Esophagus squamous epithelium (tissue), 5 donors: ENCODE data around the gene WFIKKN1. TPM values are rescaled to one million over a fixed set of nuclear protein-coding genes. Genes with fewer than 3 reads are reported as not detected.
A peak's percentile ranks its signal among the peaks of the same experiment; 100 is the strongest.
"Not testable (repeated sequence)": the region's sequence is repeated elsewhere in the genome, so short reads cannot be mapped to it uniquely, and the experiment has no call there.

Source experiments
- DNase-seq: peaks from one replicate; lab custom pipeline; 2025; lab: John Stamatoyannopoulos, UW
- H3K27ac ChIP-seq, 4 donors: fragments of 200-600 bp; sonication (generic); one replicate each; pipeline ENCODE4 v1.5.1; 2016 to 2019; ENCODE audit warnings: mild to moderate bottlenecking in 1 of 4
- H3K27me3 ChIP-seq, 4 donors: fragments of 200-600 bp; sonication (generic); 1 replicate in 3 of 4; 2 replicates in 1 of 4; pipeline versions ENCODE4 v1.5.1 to v1.6.0; 2017 to 2021; ENCODE audit warnings: antibody characterized with exemption in 1 of 4
- H3K36me3 ChIP-seq, 3 donors: fragments of 200-600 bp; sonication (generic); one replicate each; pipeline ENCODE4 v1.5.1; 2016 to 2019
- H3K4me1 ChIP-seq, 3 donors: fragments of 200-600 bp; sonication (generic); one replicate each; pipeline ENCODE4 v1.5.1; 2017 to 2019
- H3K4me3 ChIP-seq, 4 donors: fragments of 200-600 bp; sonication (generic); 1 replicate in 3 of 4; 2 replicates in 1 of 4; pipeline ENCODE4 v1.5.1; 2016 to 2019; ENCODE audit warnings: mild to moderate bottlenecking in 2 of 4, moderate library complexity in 1 of 4
- H3K9me3 ChIP-seq, 3 donors: fragments of 200-600 bp; sonication (generic); one replicate each; pipeline ENCODE4 v1.5.1; 2016 to 2019
- CTCF ChIP-seq, 6 experiments: fragments of 450-650 bp in 4 of 6; fragments of 200-600 bp in 2 of 6; sonication (generic) in 2 of 6; IDR thresholded peaks; one replicate each; pipeline ENCODE4 v1.5.1; 2016 to 2019; ENCODE audit warnings: antibody characterized with exemption in 6 of 6, mild to moderate bottlenecking in 4 of 6, moderate library complexity in 4 of 6
- POLR2A ChIP-seq, 4 donors: fragments of 450-650 bp; IDR thresholded peaks; one replicate each; pipeline ENCODE4 v1.6.1; 2017; ENCODE audit warnings: antibody characterized with exemption in 4 of 4, mild to moderate bottlenecking in 4 of 4, moderate library complexity in 3 of 4
- WGBS, 2 donors: methylation state at CpG; one replicate each; pipeline ENCODE4 v1.1.5; 2018; 5-methylcytosine and 5-hydroxymethylcytosine counted together
- intact Hi-C: fragments of 100-400 bp; cut with DNase I; formaldehyde crosslinking; loops from one replicate; pipeline ENCODE4 v1.15.0; 2022
- total RNA-seq, 4 donors: library from RNA; depleted of rRNA; stranded (reverse); fragments of >200 nt; gene quantifications; one replicate each; pipeline ENCODE4 v1.1.0, GENCODE V29; 2016
- donor health status: DM: yes; HTN: yes; CAD: no.

The WFIKKN1 gene
- total RNA-seq, 4 donors from 2014 or later: under 0.01 to 1.8 (median 0.29) TPM

- H3K4me1 ChIP-seq: peaks cover 47 to 66% (median 52%) of the 10 kb centered on the region in 3 donors
- no peak for DNase-seq
- TF ChIP-seq CTCF (IDR thresholded peaks at IDR 0.05) (peak in 1 of 6 experiments; percentile 35), POLR2A (IDR thresholded peaks at IDR 0.05) (no peak)
- 50 to 61% methylated on average over 2 to 12 of the region's 16 CpGs for WGBS, 2 donors
- H3K4me3 ChIP-seq: peak overlapping the region in 2 of 4 donors; percentile 15 to 92
- H3K36me3 ChIP-seq: peaks cover 0 to 20% (median 0%) of the 10 kb centered on the region in 3 donors
- intact Hi-C loops: no loop called here
- H3K27ac ChIP-seq: peak overlapping the region; percentile 69 to 95 (median 79)
- no peaks in the 10 kb centered on the region for H3K9me3 ChIP-seq
- no peaks in the 10 kb centered on the region for H3K27me3 ChIP-seq
Measured at GRCh38 chr16:593807-594206, 37.0 kb upstream of the WFIKKN1 start.

DNA sequence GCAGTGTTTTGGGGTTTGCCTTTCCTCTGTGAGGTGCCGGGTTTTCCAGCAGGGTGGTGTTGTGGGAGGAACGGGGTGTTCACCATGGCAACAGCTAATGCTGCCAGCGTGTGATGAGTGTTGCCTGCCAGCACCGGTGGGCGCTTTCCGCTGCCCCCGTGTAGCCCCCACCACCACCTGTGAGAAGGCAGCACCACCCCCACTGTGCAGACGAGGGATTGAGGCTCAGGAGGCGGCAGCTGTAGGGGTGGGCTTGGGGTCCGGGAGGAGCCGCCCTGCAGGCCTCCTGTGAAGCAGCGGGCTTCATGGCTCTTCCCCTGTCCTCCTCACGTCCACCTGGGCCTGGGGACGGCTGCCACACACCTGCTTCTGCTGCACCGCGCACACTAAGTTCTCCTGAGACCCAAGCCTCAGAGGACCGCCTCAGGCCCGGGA is 35.7 kb upstream of the WFIKKN1 start:
- Histone ChIP-seq H3K27me3 (no peaks in the 10 kb centered on the region), H3K27ac (no peak overlapping the region), H3K9me3 (no peaks in the 10 kb centered on the region), H3K36me3 (peaks cover 0 to 30% (median 0%) of the 10 kb centered on the region in 3 donors), H3K4me3 (no peak overlapping the region), H3K4me1 (peaks cover 47 to 66% (median 52%) of the 10 kb centered on the region in 3 donors)
- DNase-seq: no peak
- TF ChIP-seq POLR2A (IDR thresholded peaks at IDR 0.05) (no peak), CTCF (IDR thresholded peaks at IDR 0.05) (no peak)
- WGBS, 2 donors: 84 to 94% methylated on average over 4 to 14 of the region's 18 CpGs
- intact Hi-C loops: no loop called here

GRCh38 chr16:595942-596735 is 34.6 kb upstream of the WFIKKN1 start:
- no peak for DNase-seq
- intact Hi-C loops: no loop called here
- Histone ChIP-seq H3K27me3 (no peaks in the 10 kb centered on the region), H3K9me3 (no peaks in the 10 kb centered on the region), H3K36me3 (peaks cover 0 to 40% (median 0%) of the 10 kb centered on the region in 3 donors), H3K4me3 (no peak overlapping the region), H3K4me1 (peaks cover 38 to 57% (median 45%) of the 10 kb centered on the region in 3 donors), H3K27ac (no peak overlapping the region)
- WGBS, 2 donors: 71 to 73% methylated on average over 16 to 18 of the region's 34 CpGs
- TF ChIP-seq CTCF (IDR thresholded peaks at IDR 0.05) (no peak), POLR2A (IDR thresholded peaks at IDR 0.05) (no peak)

DNA sequence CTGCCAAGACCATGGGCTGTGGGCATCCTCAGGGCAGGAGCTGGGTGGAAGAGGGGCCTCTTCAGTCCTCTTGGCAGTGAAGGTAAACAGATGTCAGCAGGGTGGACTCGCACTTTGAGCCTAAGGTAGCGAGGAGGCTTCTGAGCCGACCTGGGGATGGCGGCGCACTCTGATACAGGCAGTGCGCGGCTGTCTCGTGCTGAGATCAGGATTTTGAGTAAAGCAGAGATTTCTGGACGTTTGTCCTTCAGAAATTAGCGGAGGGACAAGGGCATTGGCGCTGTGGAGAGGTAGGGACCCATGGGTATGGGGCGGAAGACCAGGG is 34.1 kb upstream of the WFIKKN1 start:
- no peak for TF ChIP-seq POLR2A (IDR thresholded peaks at IDR 0.05)
- TF ChIP-seq CTCF (IDR thresholded peaks at IDR 0.05): no peak
- DNase-seq: no peak
- H3K9me3 ChIP-seq: no peaks in the 10 kb centered on the region
- no peak overlapping the region for H3K27ac ChIP-seq
- peaks cover 0 to 45% (median 0%) of the 10 kb centered on the region in 3 donors for H3K36me3 ChIP-seq
- H3K4me3 ChIP-seq: no peak overlapping the region
- intact Hi-C loops: no loop called here
- H3K27me3 ChIP-seq: no peaks in the 10 kb centered on the region
- WGBS, 2 donors: 91 to 96% methylated on average over 12 of the region's 12 CpGs
- peaks cover 34 to 52% (median 40%) of the 10 kb centered on the region in 3 donors for H3K4me1 ChIP-seq

DNA sequence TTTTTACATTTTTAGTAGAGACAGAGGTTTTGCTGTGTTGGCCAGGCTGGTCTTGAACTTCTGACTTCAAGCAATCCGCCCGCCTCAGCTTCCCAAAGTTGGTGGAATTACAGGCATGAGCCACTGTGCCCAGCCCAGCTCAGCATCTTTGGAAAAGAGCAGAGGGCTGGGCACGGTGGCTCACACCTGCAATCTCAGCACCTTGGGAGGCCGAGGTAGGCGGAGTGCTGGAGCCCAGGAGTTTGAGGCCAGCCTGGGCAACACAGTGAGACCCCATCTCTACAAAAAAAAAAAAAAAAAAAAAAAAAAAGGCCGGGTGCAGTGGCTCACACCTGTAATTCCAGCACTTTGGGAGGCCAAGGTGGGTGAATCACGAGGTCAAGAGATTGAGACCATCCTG is 33.1 kb upstream of the WFIKKN1 start:
- WGBS, 2 donors: 93% methylated on average over 5 of the region's 7 CpGs; no CpG with 5 or more reads in 1 of the 2 donors
- H3K4me3 ChIP-seq, DNase-seq, H3K27me3 ChIP-seq, H3K27ac ChIP-seq, intact Hi-C loops, H3K9me3 ChIP-seq: not testable (repeated sequence)
- Histone ChIP-seq H3K36me3 (peaks cover 0 to 52% (median 0%) of the 10 kb centered on the region in 3 donors), H3K4me1 (peaks cover 26 to 42% (median 32%) of the 10 kb centered on the region in 3 donors)
